IMR-90 (cell line): ENCODE results near the gene CTNNA2. TPM values are rescaled to one million over a fixed set of nuclear protein-coding genes. Genes with fewer than 3 reads are reported as not detected.

Experiments used
- ATAC-seq: fragments of 200-7000 bp; cut with Tn5 transposase; 2 replicates; pipeline ENCODE4 v1.9.1; 2020; ENCODE audit warnings: low read depth, mild to moderate bottlenecking, moderate library complexity
- BruUV-seq: library from RNA; stranded (reverse); fragments of 400-500 nt; replicated peaks from 2 replicates; lab custom pipeline; 2021; lab: Mats Ljungman, UMichigan
- CTCF ChIA-PET: fragments of 300-600 bp; formaldehyde crosslinking; extraction: SDS; loops from one replicate; lab custom pipeline; 2021; ENCODE audit warnings: antibody characterized with exemption; lab: Yijun Ruan, JAX
- POLR2A ChIA-PET: fragments of 300-600 bp; sonication (Branson Sonifier 250); formaldehyde crosslinking; loops from one replicate; lab custom pipeline; 2022; ENCODE audit warnings: antibody characterized with exemption; ENCODE audit not compliant: unreplicated experiment; lab: Charles Lee
- DNase-seq: peaks from one replicate; pipeline ENCODE4 v3.0.0; 2013
- H2AFZ ChIP-seq: replicated peaks from 2 replicates; pipeline ENCODE3; 2013; ENCODE audit warnings: low read length, mild to moderate bottlenecking; ENCODE audit not compliant: poor library complexity
- H2AK5ac ChIP-seq: 2 replicates; pipeline ENCODE4 v1.6.1; 2013; ENCODE audit warnings: low read depth, low read length, inconsistent platforms
- H2AK9ac ChIP-seq: replicated peaks from 2 replicates; pipeline ENCODE3; 2013; ENCODE audit warnings: mild to moderate bottlenecking, low read depth, low read length, moderate library complexity; ENCODE audit not compliant: poor library complexity
- H2BK120ac ChIP-seq: 2 replicates; pipeline ENCODE4 v1.6.1; 2013; ENCODE audit warnings: low read depth, low read length, inconsistent platforms
- H2BK15ac ChIP-seq: 3 replicates; pipeline ENCODE4 v1.6.1; 2013; ENCODE audit warnings: low read depth, low read length, inconsistent platforms
- H2BK20ac ChIP-seq: 2 replicates; pipeline ENCODE4 v1.6.1; 2013; ENCODE audit warnings: low read depth, mild to moderate bottlenecking, inconsistent platforms, low read length, moderate library complexity
- H2BK5ac ChIP-seq: 2 replicates; pipeline ENCODE4 v1.6.1; 2013; ENCODE audit warnings: mild to moderate bottlenecking, low read depth, low read length, inconsistent platforms; ENCODE audit not compliant: poor library complexity, severe bottlenecking
- H3K14ac ChIP-seq: replicated peaks from 2 replicates; pipeline ENCODE4 v1.6.1; 2013; ENCODE audit warnings: low read depth, low read length, inconsistent platforms
- H3K18ac ChIP-seq: 2 replicates; pipeline ENCODE4 v1.6.1; 2013; ENCODE audit warnings: low read depth, low read length, control low read depth
- H3K23ac ChIP-seq: 2 replicates; pipeline ENCODE4 v1.6.1; 2013; ENCODE audit warnings: low read depth, low read length, inconsistent platforms
- H3K27ac ChIP-seq: 2 replicates; pipeline ENCODE4 v1.5.1; 2013; ENCODE audit warnings: mild to moderate bottlenecking, control low read depth, low read length; ENCODE audit not compliant: insufficient read depth
- H3K27me3 ChIP-seq: 2 replicates; pipeline ENCODE4 v1.6.1; 2013; ENCODE audit warnings: low read length; ENCODE audit not compliant: control insufficient read depth, insufficient read depth
- H3K36me3 ChIP-seq: 2 replicates; pipeline ENCODE4 v1.6.1; 2013; ENCODE audit warnings: low read length, mixed read lengths; ENCODE audit not compliant: control insufficient read depth, insufficient read depth
- H3K4ac ChIP-seq: 2 replicates; pipeline ENCODE4 v1.6.1; 2013; ENCODE audit warnings: low read depth, low read length, inconsistent platforms
- H3K4me1 ChIP-seq: 2 replicates; pipeline ENCODE4 v1.6.1; 2013; ENCODE audit warnings: low read length, mixed read lengths; ENCODE audit not compliant: control insufficient read depth, insufficient read depth
- H3K4me2 ChIP-seq: 2 replicates; pipeline ENCODE4 v1.6.1; 2013; ENCODE audit warnings: low read depth, mild to moderate bottlenecking, control low read depth, low read length, moderate library complexity
- H3K4me3 ChIP-seq: 2 replicates; pipeline ENCODE4 v1.5.1; 2013; ENCODE audit warnings: low read depth, mild to moderate bottlenecking, control low read depth, low read length, moderate library complexity; ENCODE audit not compliant: insufficient read depth
- H3K56ac ChIP-seq: 2 replicates; pipeline ENCODE4 v1.6.1; 2013; ENCODE audit warnings: low read length, inconsistent platforms; ENCODE audit not compliant: insufficient read depth; ENCODE audit errors: extremely low read depth
- H3K79me1 ChIP-seq, 2 experiments: 2 replicates each; pipeline ENCODE4 v1.6.1; 2013; ENCODE audit warnings: low read length in 2 of 2, inconsistent platforms in 1 of 2, low read depth in 1 of 2
- H3K9ac ChIP-seq: 2 replicates; pipeline ENCODE4 v1.6.1; 2013; ENCODE audit warnings: low read depth, low read length, control low read depth
- H3K9me1 ChIP-seq: 2 replicates; pipeline ENCODE4 v1.6.1; 2013; ENCODE audit warnings: low read length, inconsistent platforms; ENCODE audit not compliant: insufficient read depth
- H3K9me3 ChIP-seq: 2 replicates; pipeline ENCODE4 v1.6.1; 2013; ENCODE audit warnings: low read length; ENCODE audit not compliant: control insufficient read depth, insufficient read depth
- H4K20me1 ChIP-seq: 2 replicates; pipeline ENCODE4 v1.6.1; 2013; ENCODE audit warnings: low read length, inconsistent platforms; ENCODE audit not compliant: insufficient read depth
- H4K5ac ChIP-seq: 2 replicates; pipeline ENCODE4 v1.6.1; 2013; ENCODE audit warnings: mild to moderate bottlenecking, low read depth, low read length, control low read depth
- H4K8ac ChIP-seq, 2 experiments: 2 replicates each; pipeline ENCODE4 v1.6.1; 2013; ENCODE audit warnings: low read depth in 2 of 2, low read length in 2 of 2, control low read depth in 1 of 2, inconsistent platforms in 1 of 2
- H4K91ac ChIP-seq: 2 replicates; pipeline ENCODE4 v1.6.1; 2013; ENCODE audit warnings: low read depth, low read length, inconsistent platforms; ENCODE audit not compliant: insufficient read depth
- CEBPB ChIP-seq: IDR thresholded peaks from 2 replicates; pipeline ENCODE4 v1.6.1; 2012; ENCODE audit warnings: low read depth, low read length, improper control_type of control experiment
- FOS ChIP-seq: fragments of 150-350 bp; IDR thresholded peaks from 2 replicates; pipeline ENCODE4 v1.6.1; 2016; ENCODE audit warnings: low read depth, low read length
- WGBS, 2 experiments: methylation state at CpG; one replicate each; pipeline versions ENCODE4 v1.1.5 to v1.1.7; 2013; ENCODE audit warnings: missing lambda C conversion rate in 2 of 2; ENCODE audit not compliant: insufficient read length in 1 of 2; ENCODE audit errors: extremely low coverage in 2 of 2; 5-methylcytosine and 5-hydroxymethylcytosine counted together
- dilution Hi-C: fragments of 300-500 bp; cut with HindIII; formaldehyde crosslinking; loops from one replicate; pipeline ENCODE4 v1.14.3; 2018; ENCODE audit warnings: low sequenced_read_pairs; ENCODE audit not compliant: unreplicated experiment
- in situ Hi-C: fragments of 300-500 bp; cut with MboI; formaldehyde crosslinking; loops from 3 replicates; pipeline ENCODE4 v1.14.3; 2019; ENCODE audit warnings: low sequenced_read_pairs, inconsistent platforms, mixed read lengths
- intact Hi-C: fragments of 100-400 bp; cut with micrococcal nuclease; formaldehyde crosslinking; loops from 2 replicates; pipeline ENCODE4 v1.10.0; 2022
- polyA plus RNA-seq, 3 experiments: library from polyadenylated mRNA; depleted of rRNA; stranded (reverse); fragments of >200 nt; gene quantifications; 2 replicates each; pipeline ENCODE4 v1.2.3, GENCODE V29; 2012; ENCODE audit warnings: low replicate concordance in 1 of 3
- total RNA-seq: library from RNA; depleted of rRNA; stranded (reverse); fragments of >200 nt; gene quantifications from 2 replicates; pipeline ENCODE4 v1.2.3, GENCODE V29; 2012

CTNNA2 gene
- total and polyA plus RNA-seq, 2 of the 4 experiments (the other 2 are of a cell fraction), result not detected

- no peak for TF ChIP-seq CEBPB
- no peak for TF ChIP-seq FOS
- no peak overlapping the region for H2BK15ac ChIP-seq
- no peak overlapping the region for H2AK5ac ChIP-seq
- H3K56ac ChIP-seq, result no peak overlapping the region
- H3K4me1 ChIP-seq, result no peaks in the 10 kb centered on the region
- no peaks in the 10 kb centered on the region for H3K27me3 ChIP-seq
- H3K27ac ChIP-seq, result no peak overlapping the region
- intact Hi-C loops (no loop called here), in situ Hi-C loops (loop anchor here (25.0 kb wide), 1 partner anchor 457 kb away; no protein-coding TSS in a partner anchor), dilution Hi-C loops (no loop called here)
- no peak overlapping the region for H2AK9ac ChIP-seq
- no peak overlapping the region for H3K4ac ChIP-seq
- no peak overlapping the region for H4K8ac ChIP-seq
- no peaks in the 10 kb centered on the region for H3K9me3 ChIP-seq
- H3K4me2 ChIP-seq, result no peak overlapping the region
- POLR2A ChIA-PET, result no interaction called here
- no TSS peak for BruUV-seq
- CTCF ChIA-PET, result no interaction called here
- no peak overlapping the region for H2BK5ac ChIP-seq
- H4K91ac ChIP-seq, result no peak overlapping the region
- H4K5ac ChIP-seq, result no peak overlapping the region
- no peaks in the 10 kb centered on the region; the same call in 1 of the 2 replicates for H3K9me1 ChIP-seq
- no peak overlapping the region for H2AFZ ChIP-seq
- H3K14ac ChIP-seq, result no peak overlapping the region
- H3K18ac ChIP-seq, result no peak overlapping the region
- H2BK120ac ChIP-seq, result no peak overlapping the region
- no peaks in the 10 kb centered on the region for H3K36me3 ChIP-seq
- no peaks in the 10 kb centered on the region for H3K79me1 ChIP-seq
- H2BK20ac ChIP-seq, result no peak overlapping the region
- no peak for ATAC-seq
- H3K23ac ChIP-seq, result no peak overlapping the region
- no peak overlapping the region for H3K4me3 ChIP-seq
- WGBS, 2 experiments, result no CpG with 5 or more reads among the region's 3 CpGs
- no peaks in the 10 kb centered on the region for H4K20me1 ChIP-seq
- no peak overlapping the region for H3K9ac ChIP-seq
- DNase-seq, result no peak
Measured at GRCh38 chr2:80519121-80519643, 1006.3 kb downstream of the CTNNA2 start.
